ENCODE results near the gene KCNA5. TPM values are rescaled to one million over a fixed set of nuclear protein-coding genes. Genes with fewer than 3 reads are reported as not detected.

Gene KCNA5
- polyA plus RNA-seq, 10 donors, result 2.3 to 3.6 (median 3.0) TPM

GRCh38 chr12:5026342-5026938 lies 17.2 kb upstream of the KCNA5 start:
- no peak for DNase-seq

DNA sequence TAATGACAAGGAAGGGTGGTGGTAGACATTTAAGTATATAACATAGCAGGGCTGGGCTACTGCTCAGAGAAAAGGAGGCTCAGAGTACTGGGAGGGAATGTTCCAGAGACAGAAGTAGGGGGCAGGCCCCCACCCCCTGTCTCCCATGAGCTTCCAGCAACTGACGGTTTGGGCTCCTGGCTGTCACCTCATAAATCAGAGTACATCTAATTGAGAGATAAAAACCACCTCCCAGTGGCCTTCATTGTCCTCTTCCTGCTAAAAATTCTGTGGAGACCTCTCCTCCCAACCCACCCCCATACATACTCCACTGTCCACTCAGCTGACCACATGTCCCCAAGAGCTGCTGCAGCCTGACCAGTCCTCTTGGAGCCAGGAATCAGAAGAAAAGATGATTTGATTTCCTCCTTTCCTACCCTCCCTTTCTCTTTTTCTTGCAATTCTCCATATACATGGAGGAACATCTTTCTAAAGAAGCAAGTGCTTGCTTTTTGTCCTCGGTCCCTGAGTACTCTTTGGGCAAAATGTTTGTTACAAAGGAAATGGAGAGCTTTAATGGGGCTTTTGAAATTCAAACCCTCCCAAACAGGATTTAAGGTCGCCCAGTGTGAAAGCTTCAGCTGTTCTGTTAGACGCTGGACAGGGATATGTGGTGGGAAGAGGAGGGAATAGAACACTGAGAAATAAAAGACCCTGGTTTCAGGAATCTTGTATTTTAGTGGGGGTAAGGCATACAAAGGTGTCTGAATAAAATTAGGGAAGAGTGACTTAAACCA lies 16.4 kb upstream of the KCNA5 start:
- DNase-seq, result no peak

DNA sequence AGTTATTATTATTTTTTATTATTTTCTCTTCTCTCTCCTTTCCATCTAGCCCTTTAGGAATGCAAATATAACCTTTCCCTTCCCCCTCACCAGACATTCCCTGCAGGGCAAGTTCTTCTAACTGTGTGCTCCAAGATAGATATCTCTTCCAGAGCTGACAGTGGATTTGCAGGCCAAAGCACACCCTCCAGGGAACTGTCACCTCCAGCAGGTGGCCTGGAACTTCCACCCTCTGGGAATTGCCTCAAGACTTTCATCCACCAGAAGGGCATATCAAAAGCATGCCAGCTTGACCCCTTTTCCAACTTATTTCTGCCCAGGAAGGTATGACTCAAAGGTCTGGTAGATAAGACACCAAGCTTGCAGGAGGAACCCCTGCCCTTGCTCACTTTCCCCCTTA lies 13.6 kb upstream of the KCNA5 start:
- no peak for DNase-seq

DNA sequence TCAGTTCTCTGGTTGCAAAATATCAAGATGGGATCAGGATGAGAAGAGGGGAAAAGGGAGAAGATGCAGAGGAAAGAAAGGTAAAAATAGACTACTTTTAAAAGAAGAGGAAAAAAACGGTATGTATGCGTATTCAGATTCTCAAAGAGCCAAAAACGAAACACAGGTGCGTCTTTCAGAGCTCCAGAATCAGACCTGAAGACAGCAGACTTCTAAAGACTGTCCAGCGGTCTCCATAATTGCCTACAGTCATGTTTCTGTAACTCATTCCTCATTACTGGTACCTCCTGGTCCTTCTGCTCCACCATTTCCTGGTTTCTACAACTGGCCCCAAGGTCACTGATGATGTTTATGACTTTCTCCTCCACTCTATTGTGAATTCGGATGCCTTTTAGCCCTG lies 12.4 kb upstream of the KCNA5 start:
- no peak for DNase-seq

DNA sequence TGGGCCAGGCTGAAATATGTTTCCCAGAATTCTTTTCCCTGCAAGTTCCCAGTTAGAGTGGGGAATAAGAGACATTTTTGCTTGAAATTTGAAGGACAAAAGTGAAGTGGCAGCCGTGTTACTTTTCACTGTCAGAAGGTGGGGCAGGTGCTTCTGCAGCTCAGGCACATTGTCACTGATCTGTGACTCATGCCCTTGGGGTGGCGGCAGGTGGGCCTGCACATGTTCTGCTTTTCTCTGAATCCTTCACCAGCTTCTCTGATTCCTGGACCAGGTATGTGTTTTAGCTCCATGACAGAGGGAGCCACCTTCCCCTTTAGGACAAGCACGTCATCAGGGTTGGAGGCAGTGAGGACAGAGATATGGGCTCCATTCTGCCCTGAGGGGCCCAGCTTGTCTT lies 11.7 kb upstream of the KCNA5 start:
- no peak for DNase-seq

GRCh38 chr12:5032821-5033220 lies 10.9 kb upstream of the KCNA5 start:
- no peak for DNase-seq

DNA sequence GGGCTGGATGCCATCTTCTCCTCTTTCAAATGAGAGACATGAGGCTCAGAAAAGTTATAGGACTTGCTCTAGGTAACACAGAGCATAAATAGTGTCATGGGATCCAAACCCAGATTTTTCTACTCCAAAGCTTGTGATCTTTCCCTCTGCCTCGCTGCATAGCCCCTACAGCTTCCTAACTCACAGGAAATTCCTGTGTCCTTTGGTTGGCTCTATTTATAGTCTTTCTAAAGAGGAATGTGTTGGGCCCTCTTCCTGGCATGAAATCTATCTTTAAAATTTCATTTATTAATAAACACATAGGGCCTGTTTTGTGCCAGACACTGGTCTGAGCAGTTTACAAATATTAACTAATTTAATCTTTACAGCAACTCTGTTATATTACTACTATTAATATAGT lies 9.8 kb upstream of the KCNA5 start:
- no peak for DNase-seq

- DNase-seq, result no peak
These were observed 9.1 kb upstream of the KCNA5 start for GRCh38 chr12:5034603-5035002.

GRCh38 chr12:5035618-5036017 lies 8.1 kb upstream of the KCNA5 start:
- no peak for DNase-seq

DNA sequence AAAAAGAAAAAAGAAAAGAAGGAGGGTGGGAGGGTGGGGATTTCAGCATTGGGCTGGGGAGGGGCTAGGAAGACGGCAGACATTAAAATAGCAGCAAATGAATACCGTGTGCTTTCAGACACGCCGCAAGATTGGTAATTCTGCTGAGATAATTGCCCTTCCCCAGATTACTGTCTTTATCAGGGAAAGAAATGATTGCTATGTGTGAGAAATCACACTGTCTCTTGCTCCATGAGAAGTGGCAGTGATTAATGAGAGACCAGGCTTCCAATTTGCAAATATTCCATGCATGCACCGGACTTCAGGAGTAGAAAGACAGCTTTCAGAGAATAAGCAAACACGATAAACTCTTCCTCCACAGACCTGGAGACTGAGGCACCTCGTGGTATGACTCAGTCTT lies 7.6 kb upstream of the KCNA5 start:
- DNase-seq, result no peak

DNA sequence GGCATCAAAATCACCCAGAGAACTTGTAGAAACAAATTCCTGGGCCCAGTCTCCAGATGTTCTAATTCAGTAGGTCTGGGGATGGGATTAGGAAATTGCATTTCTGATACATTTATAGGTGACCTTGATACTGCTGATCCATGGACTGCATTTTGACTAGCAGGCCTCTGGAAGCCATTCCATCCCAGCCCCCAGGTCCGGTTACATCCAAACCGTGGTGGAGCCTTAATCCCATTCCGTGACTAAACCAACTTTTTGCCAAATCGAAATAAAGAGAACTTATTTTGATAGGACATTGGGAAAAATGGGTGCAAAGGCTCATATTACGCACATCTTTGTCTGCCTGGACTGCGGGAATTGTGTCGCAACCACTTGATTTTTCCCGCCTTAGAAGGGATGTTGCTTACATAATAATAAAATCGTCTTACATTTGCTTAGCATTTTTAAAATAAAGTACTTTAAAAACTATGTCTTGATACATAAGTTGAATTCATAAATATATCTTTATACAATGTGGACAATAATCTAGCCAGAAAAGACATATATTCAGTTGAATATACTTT lies 5.8 kb upstream of the KCNA5 start:
- DNase-seq, result no peak

DNA sequence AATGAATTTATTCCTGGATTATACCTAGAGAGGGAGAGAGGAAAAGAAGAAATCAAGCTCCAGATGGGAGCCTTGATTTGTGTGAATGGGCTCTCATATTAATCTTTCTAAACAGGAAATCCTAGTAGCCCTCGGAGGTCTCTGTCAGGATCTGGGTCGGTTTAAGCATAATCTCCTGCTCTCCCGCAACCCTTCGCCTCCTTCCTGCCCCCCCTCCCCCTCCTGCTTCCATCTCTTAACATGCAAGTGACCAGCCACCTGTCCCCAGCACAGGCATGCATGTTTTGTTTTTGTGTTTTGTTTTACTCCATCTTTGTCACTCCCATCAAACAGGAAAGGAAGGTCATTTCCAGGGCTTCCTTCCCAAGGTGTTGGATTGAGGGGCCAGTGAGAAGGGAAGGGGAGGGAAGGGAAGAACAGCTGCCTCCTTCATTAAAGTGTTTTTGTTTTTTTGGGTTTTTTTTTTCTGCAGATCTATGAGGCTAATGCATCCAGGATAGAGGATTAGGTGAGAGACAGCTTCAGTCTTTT lies 4.8 kb upstream of the KCNA5 start:
- DNase-seq, result no peak

- no peak for DNase-seq
These were observed 3.9 kb upstream of the KCNA5 start for GRCh38 chr12:5039815-5040214.

- no peak for DNase-seq
These were observed 3.3 kb upstream of the KCNA5 start for GRCh38 chr12:5040368-5040767.

DNA sequence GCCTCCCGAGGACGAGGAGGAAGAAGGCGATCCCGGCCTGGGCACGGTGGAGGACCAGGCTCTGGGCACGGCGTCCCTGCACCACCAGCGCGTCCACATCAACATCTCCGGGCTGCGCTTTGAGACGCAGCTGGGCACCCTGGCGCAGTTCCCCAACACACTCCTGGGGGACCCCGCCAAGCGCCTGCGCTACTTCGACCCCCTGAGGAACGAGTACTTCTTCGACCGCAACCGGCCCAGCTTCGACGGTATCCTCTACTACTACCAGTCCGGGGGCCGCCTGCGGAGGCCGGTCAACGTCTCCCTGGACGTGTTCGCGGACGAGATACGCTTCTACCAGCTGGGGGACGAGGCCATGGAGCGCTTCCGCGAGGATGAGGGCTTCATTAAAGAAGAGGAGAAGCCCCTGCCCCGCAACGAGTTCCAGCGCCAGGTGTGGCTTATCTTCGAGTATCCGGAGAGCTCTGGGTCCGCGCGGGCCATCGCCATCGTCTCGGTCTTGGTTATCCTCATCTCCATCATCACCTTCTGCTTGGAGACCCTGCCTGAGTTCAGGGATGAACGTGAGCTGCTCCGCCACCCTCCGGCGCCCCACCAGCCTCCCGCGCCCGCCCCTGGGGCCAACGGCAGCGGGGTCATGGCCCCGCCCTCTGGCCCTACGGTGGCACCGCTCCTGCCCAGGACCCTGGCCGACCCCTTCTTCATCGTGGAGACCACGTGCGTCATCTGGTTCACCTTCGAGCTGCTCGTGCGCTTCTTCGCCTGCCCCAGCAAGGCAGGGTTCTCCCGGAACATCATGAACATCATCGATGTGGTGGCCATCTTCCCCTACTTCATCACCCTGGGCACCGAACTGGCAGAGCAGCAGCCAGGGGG lies 979 bp downstream of the KCNA5 start:
- no peak for DNase-seq

DNA sequence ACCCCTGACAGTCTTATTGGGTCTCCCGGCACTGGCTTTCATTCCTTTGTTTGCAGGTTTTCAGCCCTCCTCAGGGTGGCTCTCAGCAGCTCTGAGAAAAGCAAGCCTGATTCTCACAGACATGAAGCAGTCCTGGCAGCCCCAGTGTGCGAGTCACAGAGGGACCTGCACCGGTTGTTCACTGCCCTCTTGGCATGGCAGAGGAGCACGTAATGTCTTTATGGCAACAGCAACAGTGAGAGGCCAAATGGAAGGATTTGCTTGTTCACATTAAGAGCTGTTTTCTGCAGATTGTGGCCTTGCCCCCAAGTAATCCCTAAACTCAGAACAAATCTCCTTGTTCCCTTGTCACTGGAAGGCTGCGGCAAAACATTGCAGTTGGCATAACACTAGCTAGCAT lies 3.4 kb downstream of the KCNA5 start:
- DNase-seq, result peak in 1 of 3 donors; percentile 39

DNA sequence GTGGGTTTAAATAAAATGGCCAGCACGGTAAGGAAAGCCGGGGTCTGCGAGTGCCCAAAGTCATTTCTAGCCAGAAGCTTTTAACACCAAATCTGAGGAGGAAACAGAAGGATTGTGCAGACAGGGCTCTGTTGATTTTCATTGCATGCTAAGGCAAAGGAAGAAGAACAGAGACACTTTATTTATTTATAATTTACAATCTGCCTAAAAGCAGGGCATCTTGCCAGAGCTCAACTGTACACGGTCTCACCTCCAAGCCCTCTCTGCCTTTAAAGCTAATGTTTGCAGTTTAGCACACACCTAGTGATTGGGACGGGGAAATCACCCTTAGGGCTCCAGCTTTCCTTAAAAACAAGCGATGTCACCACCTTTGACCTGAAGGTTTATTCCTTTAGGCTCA lies 4.0 kb downstream of the KCNA5 start:
- no peak for DNase-seq

DNA sequence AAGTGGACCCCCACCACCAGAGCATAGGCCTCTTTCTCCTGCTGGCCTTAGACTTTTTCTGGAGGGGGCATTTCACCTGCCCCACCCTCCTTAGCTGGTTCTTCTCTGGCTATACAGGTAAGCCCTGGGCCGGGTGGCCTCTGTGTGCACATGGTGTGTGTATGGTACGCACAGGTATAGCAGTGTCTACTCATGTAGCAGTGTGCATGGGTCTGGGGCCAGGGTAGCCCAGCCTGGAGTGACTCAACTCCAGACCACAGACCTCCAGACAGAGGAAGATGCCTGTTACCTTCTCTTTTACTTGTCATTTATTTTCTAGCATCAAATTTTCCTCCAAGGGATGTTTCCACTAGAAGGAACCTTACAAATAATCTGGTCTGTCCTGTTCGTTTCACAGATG lies 6.9 kb downstream of the KCNA5 start:
- no peak for DNase-seq

DNA sequence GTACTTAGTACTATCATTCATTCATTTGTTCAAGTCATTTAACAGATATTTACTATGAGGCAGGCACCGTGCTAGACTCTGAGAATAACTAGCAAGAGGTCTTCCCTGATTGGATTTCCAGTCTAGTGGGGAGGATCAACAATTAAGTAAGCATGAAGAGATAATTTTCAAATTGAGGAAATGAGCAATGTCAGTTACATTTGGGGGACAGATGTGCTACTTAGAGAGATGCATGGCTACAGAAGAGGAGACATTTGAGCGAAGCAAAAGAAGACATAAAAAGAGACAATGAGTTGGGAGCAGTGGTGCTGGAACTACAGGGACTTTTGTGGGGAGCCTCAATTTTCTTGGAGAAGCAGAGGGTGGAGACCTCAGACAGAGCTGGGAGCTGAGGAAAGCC lies 7.7 kb downstream of the KCNA5 start:
- DNase-seq, result no peak

DNA sequence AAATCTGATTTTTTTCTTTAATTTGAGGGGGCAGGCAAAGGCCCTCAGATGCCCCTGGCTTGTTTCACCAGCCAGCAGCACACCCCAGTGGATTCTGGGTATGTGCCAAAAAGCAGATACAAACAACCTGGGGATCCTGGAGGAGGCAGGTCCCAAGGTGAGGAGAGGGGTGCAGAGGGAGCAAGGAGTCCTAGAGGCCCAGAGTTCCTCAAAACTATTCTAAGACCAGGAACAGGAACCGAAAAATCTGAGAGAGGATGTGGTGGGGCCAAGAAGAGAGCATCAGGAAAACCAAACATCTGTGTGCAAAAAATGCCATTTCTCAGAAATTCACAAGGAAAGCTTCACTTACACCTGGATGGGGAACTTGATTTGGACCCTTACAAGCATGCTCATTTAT lies 8.2 kb downstream of the KCNA5 start:
- DNase-seq, result no peak

- no peak for DNase-seq
These were observed 8.7 kb downstream of the KCNA5 start for GRCh38 chr12:5052348-5052747.

DNA sequence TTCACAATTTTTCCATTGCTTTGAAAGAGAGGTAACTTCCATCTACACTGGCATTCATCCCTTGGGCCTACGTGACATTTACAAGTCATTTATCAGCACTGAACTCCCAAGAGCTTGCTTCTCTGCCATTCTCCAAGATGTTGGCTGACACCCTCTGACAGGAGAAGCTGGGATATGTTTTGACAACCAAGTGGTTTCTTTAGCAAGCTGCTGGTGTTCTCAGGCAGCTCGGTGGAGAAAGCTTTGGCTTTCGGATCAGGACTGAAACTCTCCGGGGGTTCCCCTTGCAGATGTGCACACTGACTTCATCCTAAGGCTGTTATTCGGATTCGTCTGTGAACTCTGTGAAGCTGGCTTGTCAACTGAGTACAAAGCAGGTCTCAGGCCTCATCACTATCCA lies 15.7 kb downstream of the KCNA5 start:
- DNase-seq, result peak; percentile 24 to 83 (median 51)
